Activated CD8-positive, alpha-beta memory T cell treated with anti-CD3 and anti-CD28 coated beads, Interleukin-2, amount 50 U/mL, for 48 hours (primary cell): ENCODE data around the gene PHLDA3.

ENCODE experiments used
- DNase-seq: peaks from one replicate; pipeline ENCODE4 v3.0.0-alpha.2; 2020

The PHLDA3 gene

DNA sequence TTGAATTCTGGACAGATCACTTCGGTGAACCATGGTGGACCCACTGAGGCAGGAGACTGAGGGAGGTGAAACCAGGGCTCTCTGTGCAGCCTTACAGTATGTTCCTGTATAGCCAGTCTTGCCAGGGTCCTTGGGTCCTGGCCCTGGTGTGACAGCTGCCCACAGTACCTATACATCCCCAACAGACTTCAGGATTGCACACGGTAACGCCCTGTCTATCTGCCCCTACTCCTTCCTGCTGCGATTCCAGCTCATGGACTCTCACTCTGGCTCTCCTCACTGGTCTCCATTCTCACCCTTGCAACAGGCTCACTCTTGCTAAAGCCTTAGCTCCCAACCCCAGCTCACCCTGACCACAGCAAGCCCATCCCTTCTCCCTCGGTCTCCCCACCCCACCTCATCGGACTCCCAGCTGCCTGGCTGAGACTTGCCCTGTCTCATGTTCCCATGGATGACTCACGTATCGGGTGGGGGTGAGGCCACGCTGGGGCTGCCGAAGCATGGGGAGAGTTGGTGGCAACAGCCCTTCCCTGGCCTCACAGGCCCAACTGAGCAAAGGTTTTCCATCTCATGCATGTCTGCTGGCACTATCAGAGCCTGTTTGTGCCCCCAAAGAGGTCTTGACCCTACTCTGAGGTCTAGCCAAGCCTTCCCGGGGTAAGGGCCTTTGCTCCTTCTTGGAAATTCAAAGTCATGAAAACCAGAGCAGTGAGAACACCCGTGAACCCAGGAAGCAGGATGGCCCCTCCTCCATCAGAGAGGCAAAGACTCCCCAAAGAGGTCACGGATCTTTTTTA is 7.1 kb downstream of the PHLDA3 start:
- DNase-seq, result no peak

DNA sequence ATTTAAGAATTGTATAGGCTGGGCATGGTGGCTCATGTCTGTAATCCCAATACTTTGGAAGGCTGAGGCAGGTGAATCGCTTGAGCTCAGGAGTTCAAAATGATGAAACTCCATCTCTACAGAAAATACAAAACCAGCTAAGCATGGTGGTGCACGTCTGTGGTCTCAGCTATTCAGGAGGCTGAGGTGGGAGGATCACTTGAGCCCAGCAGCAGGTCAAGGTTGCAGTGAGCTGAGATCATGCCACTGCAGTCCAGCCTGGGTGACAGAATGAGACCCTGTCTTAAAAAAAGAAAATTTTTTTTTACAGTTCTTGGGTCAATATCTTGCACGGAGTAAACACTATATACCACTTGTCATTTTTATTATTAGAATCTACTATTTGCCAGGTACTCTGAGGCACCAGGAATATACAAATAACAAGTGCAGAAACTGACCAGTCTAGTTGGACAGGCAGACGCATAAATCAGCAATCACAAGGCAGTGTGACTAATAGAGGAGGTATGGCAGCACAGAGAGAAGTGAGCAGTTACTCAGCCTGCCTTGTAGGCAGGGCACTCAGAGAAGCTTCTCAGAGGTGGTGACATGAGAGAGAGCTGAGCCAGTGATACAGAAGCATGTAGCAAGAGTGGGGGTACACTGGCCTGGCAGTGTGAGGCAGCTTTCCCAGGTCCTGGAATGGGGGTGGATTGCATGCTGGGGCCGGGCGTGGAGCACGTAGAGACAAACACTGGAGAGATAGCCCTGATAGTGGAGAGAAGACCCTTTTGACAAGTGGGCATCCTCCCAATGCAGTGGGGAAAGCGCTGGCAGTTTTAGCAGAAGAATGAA is 8.0 kb downstream of the PHLDA3 start:
- no peak for DNase-seq

DNA sequence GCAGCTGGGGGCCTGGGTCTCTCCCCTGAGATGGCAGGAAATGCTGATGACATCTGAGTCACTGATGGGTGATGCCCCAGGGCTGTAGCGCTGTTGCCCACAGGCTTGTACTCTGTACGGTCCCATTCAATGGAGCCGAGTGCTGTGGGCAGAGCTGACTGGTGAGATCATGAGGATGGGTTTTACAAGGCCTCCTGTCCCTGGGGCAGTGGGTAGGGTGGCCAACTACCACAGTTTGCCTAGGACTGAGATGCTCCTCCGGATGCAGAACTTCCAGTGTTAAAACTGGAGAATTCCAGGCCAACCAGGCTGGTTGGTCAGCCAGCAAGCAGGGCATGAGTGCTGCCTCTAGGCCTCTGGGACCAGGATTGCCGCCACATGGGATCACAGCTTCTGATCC is 9.2 kb downstream of the PHLDA3 start:
- no peak for DNase-seq

DNA sequence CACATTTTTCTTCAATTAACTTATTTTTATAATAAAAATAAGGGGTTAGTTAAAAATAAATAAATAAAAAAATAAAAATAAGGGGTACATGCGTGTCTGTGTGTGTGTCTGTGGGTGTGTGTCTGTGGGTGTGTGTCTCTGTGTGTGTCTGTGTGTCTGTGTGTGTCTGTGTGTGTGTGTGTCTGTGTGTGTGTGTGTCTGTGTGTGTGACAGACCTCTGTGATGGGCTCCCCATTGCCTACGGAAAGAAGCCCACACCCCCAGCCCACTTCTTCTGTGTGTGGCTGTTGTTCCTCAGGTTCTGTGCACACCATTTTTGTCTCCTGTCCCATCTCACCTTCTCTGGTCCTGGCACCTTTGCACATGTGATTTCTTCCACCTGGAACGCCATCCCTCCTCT is 9.9 kb downstream of the PHLDA3 start:
- no peak for DNase-seq

DNA sequence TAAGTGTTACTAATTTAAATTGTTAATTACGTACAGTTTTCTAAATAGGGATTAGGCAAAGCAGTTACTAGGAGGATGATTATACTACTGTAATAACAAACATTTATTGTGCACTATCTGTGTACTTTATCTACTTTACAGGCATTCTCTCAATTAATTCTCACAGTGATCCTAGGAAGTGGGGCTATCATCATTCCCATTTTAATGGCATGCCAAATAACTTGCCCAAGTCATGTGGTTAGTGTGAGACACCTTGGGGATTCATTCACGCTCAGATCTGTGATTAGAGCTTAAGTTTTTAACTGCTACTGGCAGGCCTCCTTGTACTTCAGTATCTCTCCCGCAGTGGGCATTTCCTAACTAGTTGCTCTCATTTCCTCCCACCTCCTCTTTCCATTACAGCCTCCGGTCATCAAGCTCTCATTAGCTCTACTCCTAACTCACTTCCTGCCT is 11.5 kb downstream of the PHLDA3 start:
- no peak for DNase-seq

DNA sequence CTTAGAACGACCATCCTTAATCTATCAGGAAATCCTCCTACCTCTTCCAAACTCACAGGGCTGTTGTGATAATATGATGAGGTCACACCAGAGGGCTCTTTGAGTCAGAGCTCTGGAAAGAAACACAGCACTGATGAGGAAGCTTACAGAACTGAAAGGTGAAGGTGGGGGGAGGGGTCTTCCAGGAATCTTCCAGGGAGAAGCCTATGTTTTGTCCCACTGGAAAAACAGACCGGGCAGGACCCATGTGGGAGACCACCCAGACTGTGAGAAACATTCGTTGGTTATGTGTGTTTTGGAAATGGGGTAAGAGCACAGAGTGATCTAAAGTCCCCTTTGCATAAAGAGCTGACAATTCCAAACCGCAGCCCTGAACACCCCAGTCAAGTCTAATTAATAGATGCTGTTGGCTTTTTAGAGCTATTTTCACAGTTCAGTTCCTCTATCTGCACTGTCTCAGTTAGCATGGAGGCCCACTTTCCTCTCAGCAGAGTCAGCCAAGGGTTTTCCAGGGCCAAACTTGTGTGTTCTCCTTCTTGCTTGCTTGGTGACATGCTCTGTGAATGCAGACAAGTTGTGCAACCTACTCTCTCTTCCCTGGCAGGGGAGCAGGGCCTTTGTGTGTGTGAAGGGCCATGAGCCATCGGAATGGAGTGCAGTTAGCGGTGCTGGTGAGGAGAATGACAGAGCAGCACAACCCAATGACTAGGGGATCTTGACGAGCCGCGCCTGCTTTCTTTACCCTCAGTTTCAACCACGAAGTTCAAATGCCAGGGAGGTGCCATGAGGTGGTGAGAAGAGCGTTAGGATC is 12.3 kb downstream of the PHLDA3 start:
- DNase-seq, result no peak

DNA sequence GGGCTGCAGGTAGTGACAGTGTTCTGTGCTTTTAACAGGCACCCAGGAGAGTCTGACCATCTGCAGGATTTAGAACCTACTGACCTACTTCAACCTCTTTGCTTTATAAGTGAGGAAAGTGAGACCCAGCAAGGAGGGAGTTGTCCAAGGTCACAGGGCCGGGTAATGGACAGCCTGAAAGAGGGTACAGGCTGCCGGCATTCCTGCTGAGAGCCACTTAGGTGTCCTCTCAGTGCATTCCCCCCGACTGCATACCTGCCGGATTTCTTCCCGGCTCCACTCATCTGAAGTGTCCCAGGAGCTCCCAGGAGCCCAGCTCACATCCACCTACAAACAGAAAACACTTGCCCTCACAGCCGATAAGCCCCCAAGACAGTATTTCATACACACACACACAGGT is 13.9 kb downstream of the PHLDA3 start:
- no peak for DNase-seq

DNA sequence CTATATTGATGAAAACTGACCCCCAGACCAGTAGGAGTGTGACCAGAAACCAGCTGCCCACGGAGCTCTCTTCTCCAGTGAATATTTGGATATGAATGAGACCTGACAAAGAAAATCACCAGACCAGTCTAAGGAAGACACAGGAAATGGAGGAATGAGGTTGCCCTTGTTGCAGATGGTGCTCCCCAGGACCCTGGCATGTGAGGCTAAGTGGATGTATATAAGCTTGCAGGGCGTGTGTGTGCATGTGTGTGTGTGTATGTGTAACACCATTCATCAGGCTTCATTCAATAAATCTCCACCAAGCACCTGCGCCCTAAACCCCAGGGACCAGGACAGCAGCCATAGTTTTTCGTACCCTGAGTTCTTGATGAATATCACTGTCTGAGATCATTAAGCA is 14.4 kb downstream of the PHLDA3 start:
- DNase-seq, result no peak

DNA sequence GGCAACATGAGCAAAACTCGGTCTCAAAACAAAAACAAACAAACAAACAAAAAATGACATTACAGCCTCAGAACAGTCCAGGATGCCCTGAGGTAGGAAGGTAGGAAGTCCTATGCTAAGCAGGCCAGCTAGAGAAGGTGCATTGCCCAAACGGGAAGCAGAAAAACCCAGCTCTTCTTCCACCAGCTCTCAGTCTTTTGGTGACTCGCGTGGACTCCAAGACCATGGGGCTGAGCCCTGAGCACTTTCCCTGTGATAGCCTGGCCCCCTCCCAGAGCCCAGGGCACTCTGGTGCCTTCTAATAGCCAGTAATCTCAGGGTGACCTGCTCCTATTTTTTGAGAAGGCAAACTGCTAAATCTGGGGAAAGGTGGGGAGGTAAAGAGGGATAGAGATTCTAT is 16.1 kb downstream of the PHLDA3 start:
- DNase-seq, result no peak

DNA sequence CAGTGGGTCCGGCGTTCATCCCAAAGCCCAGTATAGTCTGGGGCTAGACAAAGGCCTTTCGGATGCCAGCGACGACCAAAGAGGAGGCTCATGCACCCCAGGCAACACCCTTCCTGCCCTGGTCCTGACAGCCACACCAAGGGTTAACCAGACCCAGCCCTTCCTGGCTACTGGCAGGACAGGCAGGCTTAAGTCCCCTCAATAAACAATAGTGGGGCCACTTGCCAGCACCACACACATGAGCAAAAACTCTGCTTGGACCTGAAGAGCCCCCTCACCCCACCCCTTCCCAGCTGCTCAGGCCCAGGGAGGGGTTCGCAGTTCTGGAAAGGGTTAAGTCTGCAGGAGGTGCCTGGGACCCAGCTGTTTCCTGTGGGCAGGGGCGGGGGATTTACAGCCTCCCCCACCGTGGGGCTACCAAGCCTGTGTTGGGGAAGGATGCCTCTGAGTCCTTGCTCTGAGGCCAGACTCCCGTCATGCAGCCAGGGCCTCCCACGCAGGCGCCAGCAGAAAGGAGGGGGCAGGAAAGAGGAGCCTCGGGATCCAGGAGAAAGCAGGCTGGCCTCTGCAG is 18.2 kb downstream of the PHLDA3 start:
- no peak for DNase-seq

DNA sequence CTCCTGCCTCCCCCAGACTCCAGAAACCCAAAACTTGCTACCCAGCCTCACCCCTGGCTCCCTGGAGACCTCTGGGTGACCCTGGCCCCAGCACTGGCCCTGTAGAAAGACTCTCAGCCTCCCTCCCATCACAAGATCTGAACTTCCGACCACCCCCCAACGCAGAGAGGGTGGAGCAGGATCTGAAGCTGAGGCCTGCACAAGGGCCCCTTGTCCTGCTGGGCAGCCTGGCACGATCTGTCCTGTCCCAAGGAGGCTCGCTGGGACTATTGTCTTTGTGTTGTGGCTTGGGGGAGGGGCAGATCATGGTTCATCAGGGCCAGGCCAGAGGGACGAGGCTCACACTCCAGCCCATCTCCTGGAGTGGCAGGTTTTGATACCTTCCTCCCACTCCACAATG is 20.0 kb downstream of the PHLDA3 start:
- no peak for DNase-seq

DNA sequence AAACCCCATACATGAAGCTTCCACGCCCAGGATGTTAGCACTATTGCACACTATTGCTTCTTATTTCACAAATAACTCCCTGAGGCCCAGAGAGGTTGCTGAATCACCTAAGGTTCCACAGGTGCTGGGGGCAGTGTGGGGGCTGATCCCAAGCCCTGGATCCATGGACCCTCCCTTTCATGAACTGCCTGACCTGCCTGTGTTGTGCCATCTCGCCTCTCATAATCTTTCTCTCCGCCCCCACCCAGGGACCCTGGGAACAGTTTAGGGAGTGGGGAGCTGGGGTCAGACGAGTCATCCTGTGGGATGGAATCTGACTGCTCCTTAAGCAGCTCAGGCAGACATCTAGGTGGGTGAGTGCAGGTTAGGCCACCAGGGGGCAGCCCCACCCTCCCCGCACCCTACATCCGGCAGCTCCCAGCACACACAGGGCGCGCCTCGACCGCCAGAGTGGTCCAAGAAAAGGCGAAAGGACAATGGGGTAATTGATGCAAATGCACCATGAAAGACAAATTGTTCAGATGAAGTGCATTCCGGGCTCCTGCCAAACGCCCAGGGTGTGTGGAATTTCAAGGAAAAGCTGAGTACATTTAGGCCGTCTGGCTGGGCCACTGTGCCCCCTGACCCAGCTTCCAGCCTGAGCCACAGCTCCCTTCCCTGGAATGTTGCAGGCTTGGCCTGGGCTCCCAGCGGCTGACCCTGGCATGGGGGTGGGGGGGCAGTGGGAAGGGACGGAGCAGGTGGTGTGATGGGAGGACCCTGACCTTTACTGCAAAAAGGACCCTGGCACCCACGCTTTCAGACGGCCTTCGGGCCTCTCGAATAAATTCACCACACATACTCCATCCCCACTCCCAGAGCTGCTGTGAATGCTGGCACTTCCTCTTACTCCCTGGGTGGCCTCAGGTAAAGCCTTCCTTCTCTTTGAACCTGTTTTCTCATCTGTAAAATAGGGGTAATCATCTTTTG is 20.8 kb downstream of the PHLDA3 start:
- DNase-seq, result peak; percentile 84

DNA sequence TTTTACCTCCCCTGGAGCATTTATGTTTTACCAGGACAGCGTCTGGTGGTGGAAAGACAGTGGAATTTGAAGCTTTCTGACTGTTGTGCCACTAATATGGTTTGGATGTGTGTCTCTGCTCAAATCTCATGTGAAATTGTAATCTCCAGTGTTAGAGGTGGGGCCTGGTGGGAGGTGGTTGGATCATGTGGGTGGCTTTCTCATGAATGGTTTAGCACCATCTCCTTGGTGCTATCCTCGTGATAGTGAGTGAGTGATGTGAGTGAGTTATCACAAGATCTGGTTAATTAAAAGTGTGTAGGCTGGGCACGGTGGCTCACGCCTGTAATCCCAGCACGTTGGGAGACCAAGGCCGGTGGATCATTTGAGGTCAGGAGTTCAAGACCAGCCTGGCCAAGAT is 23.7 kb downstream of the PHLDA3 start:
- no peak for DNase-seq

DNA sequence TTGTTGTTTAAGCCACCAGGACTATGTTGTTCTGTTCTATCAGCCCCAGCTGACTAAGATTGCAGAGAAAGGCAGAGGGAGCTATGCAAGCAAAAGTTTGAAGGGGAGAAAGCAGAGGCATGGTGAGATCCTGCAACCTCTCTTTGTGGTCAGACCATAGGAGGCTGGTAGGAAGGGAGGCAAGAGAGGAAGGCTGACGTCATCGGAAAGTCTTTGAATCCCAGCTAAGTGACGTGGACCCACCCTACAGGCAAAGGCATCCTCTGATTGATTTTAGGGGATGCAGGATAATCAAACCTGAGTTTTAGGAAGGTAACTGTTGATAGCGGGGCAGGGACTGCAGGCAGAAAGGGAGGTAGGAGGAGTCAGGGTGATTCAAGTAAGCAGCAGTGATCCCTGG is 24.2 kb downstream of the PHLDA3 start:
- DNase-seq, result no peak

DNA sequence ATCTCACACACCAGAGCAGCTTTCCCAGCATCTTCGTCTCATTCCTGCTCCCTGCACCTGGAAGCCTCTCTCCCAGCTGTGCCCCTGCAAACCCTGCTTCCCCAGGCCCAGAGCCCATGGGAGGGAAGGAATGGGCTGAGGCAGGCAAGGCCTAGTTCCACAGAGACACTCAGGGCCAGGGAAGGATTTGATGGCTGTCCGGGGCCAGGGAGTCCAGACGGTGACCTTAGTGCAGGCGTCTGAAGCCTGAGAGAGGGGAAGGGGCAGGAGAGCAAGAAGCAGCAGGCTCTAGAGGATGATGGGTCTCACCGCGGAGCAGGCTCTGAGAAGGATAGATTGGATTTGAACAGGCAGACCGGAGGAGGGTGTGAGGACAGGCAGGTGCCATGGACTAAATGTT is 25.2 kb downstream of the PHLDA3 start:
- no peak for DNase-seq

DNA sequence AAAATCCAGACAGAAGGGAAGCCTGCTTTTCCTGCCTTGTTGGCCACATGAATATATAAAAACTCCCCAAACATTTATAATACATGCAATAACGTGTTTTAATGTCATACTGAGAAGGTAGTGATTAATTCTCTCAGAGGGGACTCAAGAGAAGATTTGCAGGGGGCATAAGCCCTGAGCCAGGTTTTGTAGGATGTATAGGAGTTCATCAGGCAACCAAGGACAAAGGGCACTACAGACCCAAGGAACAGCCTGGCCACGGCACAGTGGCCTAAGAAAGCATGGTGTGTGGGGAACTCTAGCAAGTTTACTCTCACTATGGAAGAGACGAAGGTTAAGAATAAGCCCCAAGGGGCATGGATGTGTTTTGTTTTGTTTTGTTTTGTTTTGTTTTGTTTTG is 32.0 kb downstream of the PHLDA3 start:
- no peak for DNase-seq

DNA sequence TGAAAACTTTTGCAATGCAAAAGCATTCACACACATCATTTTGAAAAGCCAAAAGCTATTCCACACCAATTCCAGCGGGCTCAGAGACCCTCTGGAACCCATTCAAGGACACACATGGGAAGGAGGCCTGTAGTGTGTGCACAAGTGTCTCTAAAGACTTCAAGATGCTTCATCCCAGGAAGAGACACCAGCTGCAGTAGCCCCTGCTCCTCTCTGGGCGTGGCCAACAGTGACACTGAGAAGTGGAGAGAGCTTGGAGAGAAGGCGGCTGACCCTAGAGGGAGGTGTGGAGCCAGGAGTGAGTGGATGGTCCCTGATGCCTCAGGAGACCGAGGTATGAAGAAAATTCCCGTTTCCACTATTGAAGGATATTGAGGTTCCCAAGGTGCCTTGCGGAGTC is 32.6 kb downstream of the PHLDA3 start:
- no peak for DNase-seq

DNA sequence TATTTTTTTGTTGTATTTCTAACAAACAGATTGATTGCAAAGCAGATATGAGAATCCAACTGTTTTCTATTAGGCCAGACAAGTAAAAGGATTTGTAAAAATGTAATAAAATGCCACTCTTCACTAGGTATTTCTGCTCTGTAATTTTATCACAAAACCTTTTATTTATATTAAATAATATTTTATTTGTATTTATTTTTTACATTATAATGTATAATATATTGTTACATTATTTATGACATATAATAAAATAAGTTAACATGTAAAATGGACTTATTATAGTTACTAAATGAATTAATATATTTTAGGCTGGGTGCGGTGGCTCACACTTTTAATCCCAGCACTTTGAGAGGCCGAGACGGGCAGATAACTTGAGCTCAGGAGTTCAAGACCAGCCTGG is 34.7 kb downstream of the PHLDA3 start:
- DNase-seq, result no peak

DNA sequence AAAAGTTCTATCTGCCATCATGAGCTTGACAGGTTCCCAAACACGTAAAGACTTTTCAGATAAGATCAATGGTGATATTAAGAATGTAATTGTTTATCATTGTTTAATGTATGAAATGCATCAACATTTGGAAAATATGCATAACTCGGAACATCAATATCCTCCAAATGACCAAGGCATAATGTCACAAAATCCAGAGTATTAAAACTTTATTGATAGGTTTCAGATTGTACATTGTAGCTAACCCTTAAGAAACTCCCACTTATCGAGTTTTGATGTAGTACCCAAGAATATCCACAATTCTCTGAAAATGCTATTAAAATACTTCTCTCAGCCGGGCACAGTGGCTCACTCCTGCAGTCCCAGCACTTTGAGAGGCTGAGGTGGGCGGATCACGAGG is 35.4 kb downstream of the PHLDA3 start:
- no peak for DNase-seq

DNA sequence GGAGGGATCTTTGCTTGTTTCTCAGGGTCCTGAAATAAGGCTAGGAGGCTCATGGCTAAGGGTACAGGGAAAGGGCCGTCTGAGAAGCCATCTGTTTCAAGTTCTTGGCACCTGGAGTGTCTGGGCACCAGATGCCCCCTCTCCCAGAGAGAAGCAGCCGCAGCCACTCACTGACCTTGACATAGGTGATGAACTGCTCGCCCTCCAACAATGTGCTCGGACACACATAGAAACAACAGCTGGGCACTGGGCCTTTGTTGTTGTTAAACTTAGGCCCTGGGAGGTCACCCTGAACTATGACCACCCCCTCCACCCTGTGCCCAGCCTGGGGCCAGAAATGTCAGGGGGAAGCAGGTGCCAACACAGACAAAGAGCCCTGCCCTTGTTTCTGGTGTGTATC is 38.2 kb downstream of the PHLDA3 start:
- DNase-seq, result no peak

DNA sequence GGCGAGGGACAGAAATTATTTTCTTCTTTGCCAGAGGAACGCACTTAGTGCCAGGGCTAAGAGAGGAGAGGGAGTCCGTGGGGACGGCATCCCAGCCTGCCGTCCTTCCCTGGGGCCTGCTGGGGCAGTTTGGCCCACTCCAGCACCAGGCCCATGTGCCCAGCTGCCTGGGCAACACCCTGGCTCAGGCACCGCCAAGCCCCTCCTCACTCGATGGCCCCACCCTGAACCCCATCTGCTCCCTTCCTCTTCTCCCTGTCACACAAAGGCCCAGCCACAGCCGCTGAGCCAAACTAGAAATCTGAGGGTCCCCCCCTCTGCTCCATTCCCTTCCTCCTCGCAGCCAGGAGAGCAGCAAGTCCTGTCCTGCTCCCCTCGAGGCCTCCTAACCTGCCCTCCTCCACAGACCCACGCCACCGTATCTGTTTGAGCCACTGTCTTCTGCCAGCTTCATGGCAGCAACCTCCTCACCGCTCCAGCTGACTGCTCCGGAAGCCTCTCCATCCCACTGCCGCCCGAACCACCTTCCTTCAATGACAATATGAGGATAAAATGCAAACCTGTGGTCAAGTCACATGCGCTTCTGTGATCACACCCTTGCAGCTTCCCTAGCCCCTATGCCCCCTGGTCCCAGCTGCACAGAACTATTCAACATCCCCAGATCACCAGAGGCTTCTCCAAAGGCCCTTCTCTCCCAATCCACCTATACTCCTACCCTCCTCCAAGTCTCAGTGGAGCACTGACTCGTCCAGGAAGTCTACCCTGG is 39.1 kb downstream of the PHLDA3 start:
- no peak for DNase-seq
